ENCODE data around the gene XCR1. TPM values are rescaled to one million over a fixed set of nuclear protein-coding genes. Genes with fewer than 3 reads are reported as not detected.

The XCR1 gene
- total and polyA plus RNA-seq, 2 donors (not counting 1 experiment from before 2014, with no cell fraction given): 0.01 TPM; not detected in 1

DNA sequence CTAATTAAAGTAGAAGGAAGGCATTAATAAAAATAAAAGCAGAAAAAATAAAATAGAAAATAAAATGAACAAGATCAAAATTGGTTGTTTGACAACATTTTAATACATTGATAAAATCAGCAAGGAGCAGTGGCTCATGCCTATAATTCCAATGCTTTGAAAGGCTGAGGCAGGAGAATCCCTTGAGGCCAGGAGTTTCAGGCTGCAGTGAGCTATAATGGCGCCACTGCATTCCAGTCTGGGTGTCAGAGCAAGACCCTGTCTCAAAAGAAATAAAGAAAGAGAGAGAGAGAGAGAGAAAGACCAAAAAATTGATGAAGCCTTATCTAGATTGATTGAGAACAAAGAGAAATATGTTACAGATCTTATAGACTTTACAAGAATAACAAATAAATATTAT, 2.1 kb downstream of the XCR1 start:
- no peak overlapping the region for H3K9ac ChIP-seq (ENCODE audit: low read length)
- intact Hi-C loops (cut with micrococcal nuclease): no loop called here
- H3K27me3 Mint-ChIP-seq: peaks cover 14% of the 10 kb centered on the region
- DNase-seq (no peak), ATAC-seq (ENCODE audit: low read depth) (no peak)
- peaks cover 8% of the 10 kb centered on the region for H3K9me3 Mint-ChIP-seq (ENCODE audit: insufficient read depth)
- no peak overlapping the region for H2AFZ ChIP-seq (ENCODE audit: insufficient read depth, low read depth, low read length, poor library complexity, severe bottlenecking)
- no peaks in the 10 kb centered on the region for H3K79me2 ChIP-seq (ENCODE audit: control insufficient read depth, insufficient read depth, low read length)
- H3K36me3 ChIP-seq (replicated peaks in 1 of 2; ENCODE audit: control extremely low read depth in 1 of 2, control insufficient read depth in 1 of 2, extremely low read depth in 1 of 2, insufficient read depth in 2 of 2, low read length in 1 of 2): no peaks in the 10 kb centered on the region
- H3K4me3 Mint-ChIP-seq: no peak overlapping the region
- no peak overlapping the region for H3K27ac ChIP-seq (ENCODE audit: low read length in 2 of 2)
- no peak overlapping the region for H3K4me3 ChIP-seq (ENCODE audit: control extremely low read depth in 1 of 5, extremely low read depth in 1 of 5, insufficient read depth in 1 of 5, low read depth in 2 of 5, low read length in 4 of 5)
- WGBS (ENCODE audit: insufficient coverage): no CpG with 5 or more reads among the region's 1 CpG
- TF ChIP-seq, protein P1, sequence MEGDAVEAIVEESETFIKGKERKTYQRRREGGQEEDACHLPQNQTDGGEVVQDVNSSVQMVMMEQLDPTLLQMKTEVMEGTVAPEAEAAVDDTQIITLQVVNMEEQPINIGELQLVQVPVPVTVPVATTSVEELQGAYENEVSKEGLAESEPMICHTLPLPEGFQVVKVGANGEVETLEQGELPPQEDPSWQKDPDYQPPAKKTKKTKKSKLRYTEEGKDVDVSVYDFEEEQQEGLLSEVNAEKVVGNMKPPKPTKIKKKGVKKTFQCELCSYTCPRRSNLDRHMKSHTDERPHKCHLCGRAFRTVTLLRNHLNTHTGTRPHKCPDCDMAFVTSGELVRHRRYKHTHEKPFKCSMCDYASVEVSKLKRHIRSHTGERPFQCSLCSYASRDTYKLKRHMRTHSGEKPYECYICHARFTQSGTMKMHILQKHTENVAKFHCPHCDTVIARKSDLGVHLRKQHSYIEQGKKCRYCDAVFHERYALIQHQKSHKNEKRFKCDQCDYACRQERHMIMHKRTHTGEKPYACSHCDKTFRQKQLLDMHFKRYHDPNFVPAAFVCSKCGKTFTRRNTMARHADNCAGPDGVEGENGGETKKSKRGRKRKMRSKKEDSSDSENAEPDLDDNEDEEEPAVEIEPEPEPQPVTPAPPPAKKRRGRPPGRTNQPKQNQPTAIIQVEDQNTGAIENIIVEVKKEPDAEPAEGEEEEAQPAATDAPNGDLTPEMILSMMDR (IDR thresholded peaks at IDR 0.05): no peak
- TF ChIP-seq EZH2 (IDR thresholded peaks at IDR 0.05; ENCODE audit: borderline replicate concordance, insufficient read depth, low read depth, low read length, poor library complexity, severe bottlenecking): no peak
- peaks cover 6 to 10% of the 10 kb centered on the region in 2 donors for H3K4me1 ChIP-seq (ENCODE audit: control insufficient read depth in 2 of 2, insufficient read depth in 2 of 2, low read length in 2 of 2)
- POLR2A ChIA-PET: no interaction called here
- peaks cover 9% of the 10 kb centered on the region for H3K4me1 Mint-ChIP-seq
- no peak overlapping the region for H3K4me2 ChIP-seq (replicated peaks; ENCODE audit: low read depth, low read length, poor library complexity, severe bottlenecking)
- no peaks in the 10 kb centered on the region for H3K27me3 ChIP-seq (replicated peaks in 1 of 4; ENCODE audit: control extremely low read depth in 1 of 4, control insufficient read depth in 3 of 4, insufficient read depth in 4 of 4, low read length in 3 of 4)
- H3K9me3 ChIP-seq (ENCODE audit: control extremely low read depth in 1 of 3, control insufficient read depth in 2 of 3, insufficient read depth in 1 of 3, low read length in 2 of 3): peaks cover 0 to 15% (median 15%) of the 10 kb centered on the region in 3 donors
- H4K20me1 ChIP-seq (ENCODE audit: control insufficient read depth, insufficient read depth, low read length, poor library complexity, severe bottlenecking): no peaks in the 10 kb centered on the region
- no peak overlapping the region for H3K27ac Mint-ChIP-seq
- CTCF ChIA-PET: no interaction called here

DNA sequence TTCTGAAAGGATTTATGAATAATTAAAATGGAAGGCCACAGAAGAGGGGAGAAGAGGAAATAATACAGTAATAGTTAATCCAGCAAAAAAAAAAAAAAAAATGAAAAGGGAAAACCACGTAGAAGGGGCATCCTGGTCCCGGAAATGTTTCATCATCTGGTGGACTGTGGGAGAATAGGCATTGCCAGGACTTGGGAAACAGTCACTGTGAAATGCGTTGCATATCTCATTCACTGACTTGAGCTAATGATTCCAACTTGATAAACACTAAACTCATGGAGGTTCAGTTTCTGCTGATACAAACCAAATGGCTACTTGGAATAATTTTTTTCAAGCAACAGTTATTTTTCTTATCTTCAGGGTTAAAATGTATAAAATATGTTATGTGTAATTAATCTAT, 3.2 kb downstream of the XCR1 start:
- H3K9me3 Mint-ChIP-seq (ENCODE audit: insufficient read depth): peaks cover 6% of the 10 kb centered on the region
- DNase-seq: no peak
- peaks cover 0 to 15% (median 15%) of the 10 kb centered on the region in 3 donors for H3K9me3 ChIP-seq (ENCODE audit: control extremely low read depth in 1 of 3, control insufficient read depth in 2 of 3, insufficient read depth in 1 of 3, low read length in 2 of 3)
- intact Hi-C loops (cut with micrococcal nuclease): no loop called here
- H3K79me2 ChIP-seq (ENCODE audit: control insufficient read depth, insufficient read depth, low read length): no peaks in the 10 kb centered on the region
- ATAC-seq (ENCODE audit: low read depth): no peak
- peaks cover 0 to 3% (median 0%) of the 10 kb centered on the region in 4 experiments for H3K27me3 ChIP-seq (replicated peaks in 1 of 4; ENCODE audit: control extremely low read depth in 1 of 4, control insufficient read depth in 3 of 4, insufficient read depth in 4 of 4, low read length in 3 of 4)
- H3K4me3 Mint-ChIP-seq: no peak overlapping the region
- no peaks in the 10 kb centered on the region for H3K4me1 ChIP-seq (ENCODE audit: control insufficient read depth in 2 of 2, insufficient read depth in 2 of 2, low read length in 2 of 2)
- no peaks in the 10 kb centered on the region for H3K4me1 Mint-ChIP-seq
- H3K27ac Mint-ChIP-seq: no peak overlapping the region
- ChIA-PET POLR2A (no interaction called here), CTCF (no interaction called here)
- H3K36me3 ChIP-seq (replicated peaks in 1 of 2; ENCODE audit: control extremely low read depth in 1 of 2, control insufficient read depth in 1 of 2, extremely low read depth in 1 of 2, insufficient read depth in 2 of 2, low read length in 1 of 2): no peaks in the 10 kb centered on the region
- no peak overlapping the region for H3K9ac ChIP-seq (ENCODE audit: low read length)
- TF ChIP-seq EZH2 (IDR thresholded peaks at IDR 0.05; ENCODE audit: borderline replicate concordance, insufficient read depth, low read depth, low read length, poor library complexity, severe bottlenecking): no peak
- TF ChIP-seq, protein P1 (IDR thresholded peaks at IDR 0.05): no peak
- H4K20me1 ChIP-seq (ENCODE audit: control insufficient read depth, insufficient read depth, low read length, poor library complexity, severe bottlenecking): no peaks in the 10 kb centered on the region
- H3K27me3 Mint-ChIP-seq: peaks cover 19% of the 10 kb centered on the region
- H3K4me3 ChIP-seq (ENCODE audit: control extremely low read depth in 1 of 5, extremely low read depth in 1 of 5, insufficient read depth in 1 of 5, low read depth in 2 of 5, low read length in 4 of 5): no peak overlapping the region
- 89% methylated on average over 2 of the region's 3 CpGs for WGBS (ENCODE audit: insufficient coverage)
- H2AFZ ChIP-seq (ENCODE audit: insufficient read depth, low read depth, low read length, poor library complexity, severe bottlenecking): no peak overlapping the region
- no peak overlapping the region for H3K27ac ChIP-seq (ENCODE audit: low read length in 2 of 2)
- no peak overlapping the region for H3K4me2 ChIP-seq (replicated peaks; ENCODE audit: low read depth, low read length, poor library complexity, severe bottlenecking)

All from B cell (primary cell).